IPS-15b (cell line): ENCODE measurements around the gene ATP1A3.

Experiments
- H3K27me3 ChIP-seq: one replicate; pipeline ENCODE4 v1.6.1; 2013; ENCODE audit warnings: low read length; ENCODE audit not compliant: control insufficient read depth, insufficient read depth
- H3K36me3 ChIP-seq: one replicate; pipeline ENCODE4 v1.6.1; 2013; ENCODE audit warnings: low read length; ENCODE audit not compliant: control insufficient read depth, insufficient read depth
- H3K4me1 ChIP-seq: one replicate; pipeline ENCODE4 v1.6.1; 2013; ENCODE audit warnings: mild to moderate bottlenecking, low read length; ENCODE audit not compliant: control insufficient read depth, insufficient read depth
- H3K4me3 ChIP-seq: one replicate; pipeline ENCODE4 v1.5.1; 2013; ENCODE audit warnings: low read depth, low read length
- H3K9ac ChIP-seq: one replicate; pipeline ENCODE4 v1.6.1; 2013; ENCODE audit warnings: low read depth, mild to moderate bottlenecking, low read length
- H3K9me3 ChIP-seq: one replicate; pipeline ENCODE4 v1.6.1; 2013; ENCODE audit warnings: mild to moderate bottlenecking, low read length; ENCODE audit not compliant: control insufficient read depth, insufficient read depth

The ATP1A3 gene

GRCh38 chr19:42005504-42005903 is 11.5 kb upstream of the ATP1A3 start:
- Histone ChIP-seq H3K27me3 (peaks cover 5% of the 10 kb centered on the region), H3K9ac (no peak overlapping the region), H3K36me3 (peaks cover 20% of the 10 kb centered on the region), H3K4me3 (no peak overlapping the region), H3K9me3 (no peaks in the 10 kb centered on the region), H3K4me1 (no peaks in the 10 kb centered on the region)

DNA sequence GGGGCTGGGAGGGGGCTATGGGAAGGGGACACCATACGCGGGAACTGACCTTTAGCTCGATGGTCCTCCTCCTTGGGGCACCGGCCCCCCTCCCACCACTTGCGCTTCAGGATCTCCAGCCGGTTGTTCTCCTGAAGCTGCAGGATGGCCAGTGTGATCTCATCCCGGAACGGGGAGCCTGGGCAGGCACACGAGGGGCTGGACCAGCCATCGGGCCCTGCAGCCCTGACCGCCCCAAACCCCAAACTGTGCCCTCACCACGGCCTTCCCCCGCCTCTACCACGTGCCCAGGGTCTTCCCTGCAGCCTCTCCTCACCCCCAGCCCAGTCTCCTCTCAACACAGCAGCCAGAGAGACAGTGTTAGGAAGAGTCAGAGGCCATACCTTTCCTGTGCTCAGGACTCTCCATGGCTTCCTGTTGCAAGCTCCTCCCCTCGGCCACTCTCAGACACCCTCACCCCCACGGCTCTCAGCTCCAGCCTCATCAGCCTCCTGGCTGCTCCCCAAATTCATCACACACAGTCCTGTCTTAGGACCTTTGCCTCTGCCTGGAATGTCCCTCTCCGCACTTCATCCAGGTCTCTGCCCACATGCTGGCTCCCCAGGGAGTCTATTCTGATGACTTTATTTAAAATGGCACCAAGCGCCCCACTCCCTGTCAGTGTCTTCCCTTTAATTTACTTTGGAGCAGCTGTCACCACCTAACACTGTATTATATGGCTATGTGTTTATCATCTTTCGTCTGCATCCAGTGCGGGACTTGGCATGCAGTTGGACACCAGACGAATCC is 9.7 kb upstream of the ATP1A3 start:
- H3K4me3 ChIP-seq, result no peak overlapping the region
- H3K36me3 ChIP-seq, result peaks cover 20% of the 10 kb centered on the region
- H3K9me3 ChIP-seq, result no peaks in the 10 kb centered on the region
- H3K27me3 ChIP-seq, result peaks cover 20% of the 10 kb centered on the region
- H3K4me1 ChIP-seq, result peaks cover 3% of the 10 kb centered on the region
- H3K9ac ChIP-seq, result no peak overlapping the region

- no peaks in the 10 kb centered on the region for H3K9me3 ChIP-seq
- peaks cover 3% of the 10 kb centered on the region for H3K4me1 ChIP-seq
- H3K9ac ChIP-seq, result no peak overlapping the region
- H3K36me3 ChIP-seq, result peaks cover 6% of the 10 kb centered on the region
- no peak overlapping the region for H3K4me3 ChIP-seq
- peaks cover 48% of the 10 kb centered on the region for H3K27me3 ChIP-seq
Measured at GRCh38 chr19:41999878-42000208, 5.8 kb upstream of the ATP1A3 start.

- H3K4me3 ChIP-seq, result peak overlapping the region; percentile 19
- H3K27me3 ChIP-seq, result peaks cover 52% of the 10 kb centered on the region
- peaks cover 3% of the 10 kb centered on the region for H3K4me1 ChIP-seq
- no peak overlapping the region for H3K9ac ChIP-seq
- no peaks in the 10 kb centered on the region for H3K9me3 ChIP-seq
- H3K36me3 ChIP-seq, result peaks cover 6% of the 10 kb centered on the region
Measured at GRCh38 chr19:41999071-41999877, 5.2 kb upstream of the ATP1A3 start.

DNA sequence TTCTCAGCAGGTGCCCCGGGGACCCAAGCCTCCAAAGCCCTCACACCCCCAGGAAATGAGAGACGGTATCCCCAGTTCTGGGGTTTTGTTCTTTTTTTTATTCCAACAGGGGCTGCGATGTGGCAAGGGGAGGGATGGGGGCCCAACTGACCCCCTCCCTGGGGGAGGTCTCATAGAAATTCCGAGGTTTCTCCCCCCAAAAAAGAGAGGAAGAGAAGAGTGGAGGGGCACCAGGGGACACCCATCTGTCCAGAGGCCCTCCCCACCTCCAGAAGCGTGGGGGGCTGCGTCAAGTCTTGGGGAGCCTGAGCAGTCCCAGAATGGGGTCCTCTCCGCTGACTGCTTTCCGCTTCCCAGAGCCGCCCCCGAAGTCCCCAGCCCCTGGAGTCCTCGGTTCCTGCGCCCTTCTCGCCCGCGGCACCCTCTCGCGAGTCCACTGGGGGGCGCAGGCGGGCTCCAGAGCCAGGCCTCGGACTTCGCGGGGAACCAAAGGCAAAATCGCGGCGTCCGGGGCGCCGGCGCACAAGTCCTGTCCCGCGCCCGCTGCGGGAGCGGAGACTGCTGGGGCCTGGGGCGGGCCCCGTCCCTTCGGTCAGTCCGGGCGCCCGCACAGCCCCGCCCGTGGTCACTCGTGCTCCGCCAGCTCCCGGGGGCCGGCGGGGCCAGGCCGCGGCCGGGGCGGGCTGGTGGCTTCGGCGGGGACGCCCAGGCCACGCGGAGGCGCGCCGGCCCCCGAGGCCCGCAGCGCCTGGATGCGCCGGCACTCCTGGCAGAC is 4.4 kb upstream of the ATP1A3 start:
- peak overlapping the region; percentile 44 for H3K4me3 ChIP-seq
- H3K36me3 ChIP-seq, result peaks cover 6% of the 10 kb centered on the region
- no peak overlapping the region for H3K9ac ChIP-seq
- peaks cover 3% of the 10 kb centered on the region for H3K4me1 ChIP-seq
- H3K27me3 ChIP-seq, result peaks cover 52% of the 10 kb centered on the region
- H3K9me3 ChIP-seq, result no peaks in the 10 kb centered on the region

- Histone ChIP-seq H3K4me1 (peaks cover 3% of the 10 kb centered on the region), H3K9me3 (no peaks in the 10 kb centered on the region), H3K4me3 (peak overlapping the region; percentile 44), H3K36me3 (peaks cover 6% of the 10 kb centered on the region), H3K27me3 (peaks cover 52% of the 10 kb centered on the region), H3K9ac (no peak overlapping the region)
Measured at GRCh38 chr19:41997851-41998229, 3.8 kb upstream of the ATP1A3 start.

- no peak overlapping the region for H3K9ac ChIP-seq
- H3K27me3 ChIP-seq, result peaks cover 54% of the 10 kb centered on the region
- peak overlapping the region; percentile 44 for H3K4me3 ChIP-seq
- peaks cover 3% of the 10 kb centered on the region for H3K36me3 ChIP-seq
- H3K4me1 ChIP-seq, result peaks cover 7% of the 10 kb centered on the region
- H3K9me3 ChIP-seq, result no peaks in the 10 kb centered on the region
Measured at GRCh38 chr19:41997121-41997850, 3.3 kb upstream of the ATP1A3 start.

GRCh38 chr19:41995959-41996797 is 2.1 kb upstream of the ATP1A3 start:
- no peaks in the 10 kb centered on the region for H3K36me3 ChIP-seq
- H3K9ac ChIP-seq, result no peak overlapping the region
- H3K27me3 ChIP-seq, result peaks cover 54% of the 10 kb centered on the region
- no peak overlapping the region for H3K4me3 ChIP-seq
- H3K9me3 ChIP-seq, result no peaks in the 10 kb centered on the region
- peaks cover 7% of the 10 kb centered on the region for H3K4me1 ChIP-seq

DNA sequence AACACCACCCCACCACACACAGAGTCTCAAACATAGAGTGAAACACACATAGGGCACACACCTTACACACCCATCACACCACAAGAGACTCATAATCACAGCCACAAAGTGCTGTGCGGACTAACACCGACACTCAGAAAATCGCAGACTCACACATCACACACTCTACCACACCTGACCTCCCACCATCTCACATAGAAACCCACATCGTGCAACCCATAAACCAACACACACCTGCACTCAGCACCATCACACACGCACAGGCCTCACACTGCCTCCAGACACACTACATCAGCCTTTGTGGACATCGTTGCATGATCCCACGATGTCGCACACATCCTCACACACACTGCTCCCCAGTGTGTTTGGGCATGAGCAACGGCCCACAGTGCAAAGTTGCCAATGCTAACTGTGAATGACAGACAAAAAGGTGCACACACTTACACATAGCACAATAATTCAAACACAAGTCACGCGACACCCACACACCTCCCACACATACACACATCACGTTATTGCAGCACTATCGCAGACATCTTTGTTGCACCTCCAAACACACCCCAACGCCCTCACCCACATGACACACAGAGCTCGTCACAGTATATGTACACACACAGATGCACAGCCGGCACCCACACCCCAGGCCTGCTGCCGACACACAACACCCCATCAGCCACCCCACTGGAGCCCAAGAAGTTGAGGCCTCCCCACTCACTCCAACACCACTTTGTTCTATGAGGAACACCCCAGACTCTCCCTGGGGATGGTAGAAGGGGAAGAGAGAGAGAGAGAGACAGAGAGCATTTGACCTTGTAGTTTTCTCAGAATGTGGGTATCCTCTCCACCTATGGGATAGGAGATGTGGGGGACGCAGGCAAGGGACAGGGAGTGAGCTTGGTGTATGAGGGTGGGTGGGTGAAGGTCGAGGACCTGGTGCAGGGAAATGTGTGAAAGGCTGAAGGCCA is 1.2 kb upstream of the ATP1A3 start:
- peak overlapping the region; percentile 91 for H3K4me3 ChIP-seq
- H3K9me3 ChIP-seq, result no peaks in the 10 kb centered on the region
- H3K27me3 ChIP-seq, result peaks cover 47% of the 10 kb centered on the region
- H3K9ac ChIP-seq, result no peak overlapping the region
- H3K4me1 ChIP-seq, result peaks cover 7% of the 10 kb centered on the region
- no peaks in the 10 kb centered on the region for H3K36me3 ChIP-seq

- Histone ChIP-seq H3K4me3 (peak overlapping the region; percentile 91), H3K4me1 (peaks cover 6% of the 10 kb centered on the region)
Measured at GRCh38 chr19:41994521-41994971, 516 bp upstream of the ATP1A3 start.

More at GRCh38 chr19:41994521-41994971, 516 bp upstream of the ATP1A3 start:
- Histone ChIP-seq H3K9me3 (no peaks in the 10 kb centered on the region), H3K9ac (no peak overlapping the region), H3K36me3 (no peaks in the 10 kb centered on the region), H3K27me3 (peaks cover 39% of the 10 kb centered on the region)
